GM18870 (cell line): ENCODE data around the gene KAT8.

Experiments
- ATAC-seq: cut with Tn5 transposase; IDR thresholded peaks from one replicate; pipeline ENCODE4 v1.9.1; 2021; ENCODE audit warnings: moderate library complexity; ENCODE audit not compliant: unreplicated experiment

KAT8 gene

DNA sequence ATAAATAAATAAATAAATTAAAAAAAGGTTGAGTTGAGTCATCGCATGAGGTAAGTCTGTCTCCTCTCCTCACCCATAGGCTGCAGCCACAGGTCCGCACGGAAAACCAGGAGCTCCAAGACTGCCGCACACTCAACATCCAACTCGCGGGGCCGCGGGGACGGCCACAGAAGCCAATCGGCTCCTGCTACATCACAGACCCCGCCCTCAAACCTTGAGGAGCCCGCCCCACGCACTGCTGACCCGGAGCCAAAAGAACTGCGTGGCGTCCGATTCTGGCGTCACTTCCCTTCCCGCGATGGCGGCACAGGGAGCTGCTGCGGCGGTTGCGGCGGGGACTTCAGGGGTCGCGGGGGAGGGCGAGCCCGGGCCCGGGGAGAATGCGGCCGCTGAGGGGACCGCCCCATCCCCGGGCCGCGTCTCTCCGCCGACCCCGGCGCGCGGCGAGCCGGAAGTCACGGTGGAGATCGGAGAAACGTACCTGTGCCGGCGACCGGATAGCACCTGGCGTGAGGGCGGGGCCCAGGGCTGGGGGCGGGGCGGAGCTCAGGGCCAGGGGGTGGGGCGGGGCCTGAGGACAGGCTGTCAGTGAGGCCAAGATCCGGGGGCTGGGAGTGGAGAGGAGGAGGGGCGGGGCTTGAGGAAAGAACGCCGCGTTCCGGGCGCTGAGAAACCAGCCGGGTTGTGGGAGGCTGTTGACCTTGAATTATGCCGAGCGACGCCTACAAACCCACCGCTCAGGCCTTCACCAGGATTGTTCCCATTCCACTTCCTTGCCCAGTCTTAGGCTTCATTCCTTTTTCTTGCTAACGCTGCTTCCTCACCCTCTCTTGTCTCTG is at the start of gene KAT8:
Gene KAT8, plus strand, starts transcription at position 281 of the 839 bp plus-strand sequence. Its CDS starts 18 bp downstream, at position 299.
- ATAC-seq = peak; percentile 84

DNA sequence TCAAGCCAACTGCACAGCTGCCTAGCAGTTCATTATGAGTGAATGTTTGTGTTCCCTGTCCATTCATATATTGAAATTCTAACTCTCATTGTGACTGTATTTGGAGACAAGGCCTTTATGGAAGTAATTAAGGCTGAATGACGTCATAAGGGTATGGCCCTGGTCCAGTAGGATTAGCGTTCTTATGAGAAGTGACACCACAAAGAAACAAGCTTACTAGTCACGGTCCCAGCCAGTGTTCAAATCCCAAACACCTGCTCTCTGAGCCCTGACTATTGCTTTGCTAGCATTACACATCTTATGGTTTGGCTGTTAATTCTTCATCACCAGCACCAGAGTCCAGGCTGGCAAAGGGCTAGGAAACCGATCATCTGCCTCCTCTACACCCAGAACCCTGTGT is 45.6 kb upstream of the KAT8 start:
- no peak for ATAC-seq

DNA sequence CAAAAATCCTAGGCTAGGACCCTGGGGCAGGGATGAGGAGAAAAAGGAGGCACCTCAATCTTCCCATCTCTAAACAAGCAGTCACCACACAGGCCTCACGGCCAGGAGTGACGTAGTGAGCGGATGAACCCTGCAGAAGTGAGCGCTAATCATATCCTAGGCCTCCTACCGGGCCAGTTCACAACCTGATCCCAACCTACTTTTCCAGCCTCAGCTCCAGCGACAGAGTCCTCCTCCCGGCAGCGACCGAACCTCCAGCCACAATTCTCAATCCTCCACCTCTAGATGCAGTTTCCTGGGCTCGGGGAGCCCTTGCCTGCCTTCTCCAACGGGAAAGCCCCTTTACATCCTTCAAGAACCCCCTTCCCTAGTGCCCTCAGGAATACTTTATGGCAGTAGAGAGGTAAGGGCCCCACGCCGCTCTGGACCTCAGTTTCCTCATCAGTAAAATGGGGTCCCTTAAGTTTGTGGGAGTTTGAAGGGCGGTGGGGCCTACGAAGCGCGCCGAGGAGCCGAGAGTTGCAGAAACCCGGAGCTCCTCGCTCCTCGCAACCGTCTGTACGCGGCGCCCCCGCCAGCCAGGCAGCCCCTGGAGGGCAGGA is 44.8 kb upstream of the KAT8 start:
- no peak for ATAC-seq

DNA sequence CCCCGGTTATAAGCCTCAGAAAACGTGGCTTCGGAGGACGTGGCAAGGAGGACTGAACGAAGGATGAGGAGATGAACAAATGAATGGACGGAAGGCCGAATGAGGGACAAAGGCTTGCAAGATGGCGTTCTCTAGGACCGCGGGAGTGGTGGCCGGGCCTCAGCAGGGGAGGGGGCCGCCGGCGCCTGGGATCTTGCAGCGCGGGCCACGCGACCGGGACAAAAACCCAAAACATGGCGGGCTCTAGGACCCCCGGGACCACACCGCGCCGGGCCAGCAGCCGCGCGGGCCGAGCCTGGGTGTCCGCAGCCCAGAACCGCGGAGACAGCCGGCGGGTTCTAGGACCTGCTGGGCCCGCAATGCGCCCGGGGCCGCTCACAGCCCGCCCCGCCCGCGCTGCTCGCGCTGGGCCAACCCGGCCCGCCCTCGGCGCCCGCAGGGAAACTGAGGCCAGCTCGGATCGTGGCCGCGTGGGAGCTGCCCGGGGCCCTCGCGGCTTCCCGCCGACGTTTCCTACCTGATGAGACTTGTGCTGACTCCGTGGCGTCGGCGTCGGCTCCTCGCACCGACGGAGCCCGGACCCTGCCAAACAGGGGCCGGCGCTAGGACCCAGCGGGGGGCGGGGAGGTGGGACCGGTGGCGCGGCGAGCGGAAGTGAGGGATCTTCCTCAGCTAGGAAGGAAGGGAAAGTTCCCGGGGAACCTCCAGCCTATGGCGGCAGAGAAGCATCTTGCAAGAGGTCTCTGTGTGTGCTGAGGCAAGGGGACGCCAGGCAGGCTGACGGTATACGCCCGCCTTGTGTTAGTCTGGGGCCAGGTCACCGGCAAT is 44.1 kb upstream of the KAT8 start:
- ATAC-seq = peak; percentile 48

DNA sequence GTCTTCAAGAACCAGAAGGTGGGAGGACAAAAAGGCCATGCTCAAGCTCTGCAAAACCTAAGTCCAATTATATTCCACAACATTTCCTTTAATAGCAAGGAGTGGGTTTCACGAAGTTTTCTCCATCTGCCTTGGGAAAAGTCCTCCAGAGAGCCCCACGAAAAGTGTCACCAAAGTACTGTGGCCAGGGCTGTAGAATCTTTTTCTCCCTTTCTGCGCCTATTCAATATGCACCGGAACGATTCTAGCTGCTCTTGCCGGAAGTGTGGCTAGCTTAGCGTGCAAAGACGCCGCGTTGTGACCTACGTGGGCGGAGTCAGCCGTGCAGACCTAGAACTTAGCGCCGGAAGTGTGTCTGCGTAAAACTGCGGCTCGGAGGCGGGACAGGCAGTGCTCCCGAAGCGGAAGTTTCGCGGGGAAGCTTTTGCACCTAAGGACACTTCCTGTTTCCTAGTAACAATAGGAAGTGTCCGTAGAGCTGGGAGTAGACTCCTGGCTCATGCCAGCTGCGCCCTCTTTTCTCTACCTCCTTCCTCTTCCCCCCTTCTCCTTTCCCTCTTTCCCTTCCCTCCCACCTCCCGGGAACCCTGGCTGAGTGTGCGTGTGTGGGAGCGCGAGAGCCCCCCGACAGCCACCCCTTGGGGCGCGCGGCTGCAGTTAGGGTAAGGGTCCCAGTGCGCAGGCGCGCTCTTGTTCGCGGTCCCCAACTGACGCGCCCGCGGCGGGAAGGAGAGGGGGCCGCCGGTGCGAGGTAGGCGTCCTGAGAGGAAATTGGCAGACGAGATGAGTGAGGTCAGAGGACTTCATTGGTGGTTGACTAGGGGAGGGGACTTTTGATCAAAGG is 43.3 kb upstream of the KAT8 start, which contains the start of the genes ZNF646 and ZNF668:
Gene ZNF646, plus strand, starts transcription at position 453 of the 844 bp plus-strand sequence. CDS start 1,903 bp downstream, outside the sequence.
Gene ZNF668, minus strand, starts transcription at position 271 of the 844 bp plus-strand sequence. CDS start 9,781 bp downstream, outside the sequence.
- ATAC-seq = peak; percentile 70

DNA sequence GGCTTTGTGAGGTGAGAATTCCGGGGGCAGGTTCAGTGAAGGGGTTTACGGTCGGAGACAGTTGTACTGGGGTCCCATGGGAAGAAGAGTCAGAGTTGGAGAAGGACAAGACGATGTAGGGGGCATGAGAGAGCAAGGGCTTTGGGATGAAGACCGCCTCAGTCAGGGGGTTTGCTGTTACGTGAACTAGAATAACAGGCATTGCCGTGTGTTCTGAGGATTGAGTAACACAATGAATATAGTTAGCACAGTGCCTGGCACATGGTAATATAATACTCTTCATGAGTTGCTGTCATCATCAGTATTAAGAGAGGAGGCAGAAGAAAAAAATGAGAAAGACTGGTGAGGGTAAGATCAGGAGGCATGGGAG is 42.7 kb upstream of the KAT8 start:
- ATAC-seq = no peak

DNA sequence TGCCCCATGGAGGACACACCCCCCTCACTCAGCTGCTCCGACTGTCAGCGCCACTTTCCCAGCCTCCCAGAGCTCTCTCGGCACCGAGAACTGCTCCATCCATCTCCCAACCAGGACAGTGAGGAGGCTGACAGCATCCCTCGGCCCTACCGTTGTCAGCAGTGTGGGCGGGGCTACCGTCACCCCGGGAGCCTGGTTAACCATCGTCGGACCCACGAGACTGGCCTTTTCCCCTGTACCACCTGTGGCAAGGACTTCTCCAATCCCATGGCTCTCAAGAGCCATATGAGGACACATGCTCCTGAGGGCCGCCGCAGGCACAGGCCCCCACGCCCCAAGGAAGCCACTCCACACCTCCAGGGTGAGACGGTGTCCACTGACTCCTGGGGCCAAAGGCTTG is 41.1 kb upstream of the KAT8 start:
- ATAC-seq = no peak

DNA sequence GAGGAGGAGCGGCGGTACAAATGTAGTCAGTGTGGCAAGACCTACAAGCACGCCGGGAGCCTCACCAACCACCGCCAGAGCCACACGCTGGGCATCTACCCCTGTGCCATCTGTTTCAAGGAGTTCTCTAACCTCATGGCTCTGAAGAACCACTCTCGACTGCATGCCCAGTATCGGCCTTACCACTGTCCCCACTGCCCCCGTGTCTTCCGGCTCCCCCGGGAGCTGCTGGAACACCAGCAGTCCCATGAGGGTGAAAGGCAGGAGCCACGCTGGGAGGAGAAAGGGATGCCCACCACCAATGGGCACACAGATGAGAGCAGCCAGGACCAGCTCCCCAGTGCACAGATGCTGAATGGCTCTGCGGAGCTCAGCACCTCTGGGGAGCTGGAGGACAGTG is 40.4 kb upstream of the KAT8 start:
- ATAC-seq = no peak

DNA sequence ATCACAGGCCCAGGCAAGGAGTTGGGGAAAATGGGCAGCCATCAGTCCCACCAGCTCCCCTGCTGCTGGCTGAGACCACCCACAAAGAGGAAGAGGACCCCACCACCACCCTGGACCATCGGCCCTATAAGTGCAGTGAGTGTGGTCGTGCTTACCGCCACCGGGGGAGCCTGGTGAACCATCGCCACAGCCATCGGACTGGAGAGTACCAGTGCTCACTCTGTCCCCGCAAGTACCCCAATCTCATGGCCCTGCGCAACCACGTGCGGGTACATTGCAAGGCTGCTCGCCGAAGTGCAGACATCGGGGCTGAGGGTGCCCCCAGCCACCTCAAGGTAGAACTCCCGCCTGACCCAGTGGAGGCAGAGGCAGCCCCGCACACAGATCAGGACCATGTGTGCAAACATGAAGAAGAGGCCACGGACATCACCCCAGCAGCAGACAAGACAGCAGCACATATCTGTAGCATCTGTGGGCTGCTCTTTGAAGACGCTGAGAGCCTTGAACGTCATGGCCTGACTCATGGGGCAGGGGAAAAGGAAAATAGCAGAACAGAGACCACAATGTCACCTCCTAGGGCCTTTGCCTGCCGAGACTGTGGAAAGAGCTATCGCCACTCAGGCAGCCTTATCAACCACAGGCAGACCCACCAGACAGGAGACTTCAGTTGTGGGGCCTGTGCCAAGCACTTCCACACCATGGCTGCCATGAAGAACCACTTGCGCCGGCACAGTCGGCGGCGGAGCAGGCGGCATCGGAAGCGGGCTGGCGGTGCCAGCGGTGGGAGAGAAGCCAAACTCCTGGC is 39.7 kb upstream of the KAT8 start:
- no peak for ATAC-seq

DNA sequence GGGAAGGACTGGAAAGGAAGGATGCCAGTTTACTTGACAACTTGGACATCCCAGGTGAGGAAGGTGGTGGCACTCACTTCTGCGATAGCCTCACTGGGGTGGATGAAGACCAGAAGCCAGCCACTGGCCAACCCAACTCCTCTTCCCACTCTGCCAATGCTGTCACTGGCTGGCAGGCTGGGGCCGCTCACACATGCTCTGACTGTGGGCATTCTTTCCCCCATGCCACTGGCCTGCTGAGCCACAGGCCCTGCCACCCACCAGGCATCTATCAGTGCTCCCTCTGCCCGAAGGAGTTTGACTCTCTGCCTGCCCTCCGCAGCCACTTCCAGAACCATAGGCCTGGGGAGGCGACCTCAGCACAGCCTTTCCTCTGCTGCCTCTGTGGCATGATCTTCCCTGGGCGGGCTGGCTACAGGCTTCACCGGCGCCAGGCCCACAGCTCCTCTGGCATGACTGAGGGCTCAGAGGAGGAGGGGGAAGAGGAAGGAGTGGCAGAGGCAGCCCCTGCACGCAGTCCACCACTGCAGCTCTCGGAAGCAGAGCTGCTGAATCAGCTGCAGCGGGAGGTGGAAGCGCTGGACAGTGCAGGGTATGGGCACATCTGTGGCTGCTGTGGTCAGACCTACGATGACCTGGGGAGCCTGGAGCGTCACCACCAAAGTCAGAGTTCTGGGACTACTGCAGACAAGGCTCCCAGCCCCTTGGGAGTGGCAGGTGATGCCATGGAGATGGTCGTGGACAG is 38.7 kb upstream of the KAT8 start:
- no peak for ATAC-seq

DNA sequence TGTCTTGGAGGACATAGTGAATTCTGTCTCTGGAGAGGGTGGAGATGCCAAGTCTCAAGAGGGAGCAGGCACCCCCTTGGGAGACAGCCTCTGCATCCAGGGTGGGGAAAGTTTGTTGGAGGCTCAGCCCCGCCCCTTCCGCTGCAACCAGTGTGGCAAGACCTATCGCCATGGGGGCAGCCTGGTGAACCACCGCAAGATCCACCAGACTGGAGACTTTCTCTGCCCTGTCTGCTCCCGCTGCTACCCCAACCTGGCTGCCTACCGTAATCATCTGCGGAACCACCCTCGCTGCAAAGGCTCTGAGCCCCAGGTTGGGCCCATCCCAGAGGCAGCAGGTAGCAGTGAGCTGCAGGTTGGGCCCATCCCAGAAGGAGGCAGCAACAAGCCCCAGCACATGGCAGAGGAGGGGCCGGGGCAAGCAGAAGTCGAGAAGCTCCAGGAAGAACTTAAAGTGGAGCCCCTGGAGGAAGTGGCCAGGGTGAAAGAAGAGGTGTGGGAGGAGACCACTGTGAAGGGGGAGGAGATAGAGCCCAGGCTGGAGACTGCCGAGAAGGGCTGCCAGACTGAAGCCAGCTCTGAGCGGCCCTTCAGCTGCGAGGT is 38.0 kb upstream of the KAT8 start:
- ATAC-seq = no peak

DNA sequence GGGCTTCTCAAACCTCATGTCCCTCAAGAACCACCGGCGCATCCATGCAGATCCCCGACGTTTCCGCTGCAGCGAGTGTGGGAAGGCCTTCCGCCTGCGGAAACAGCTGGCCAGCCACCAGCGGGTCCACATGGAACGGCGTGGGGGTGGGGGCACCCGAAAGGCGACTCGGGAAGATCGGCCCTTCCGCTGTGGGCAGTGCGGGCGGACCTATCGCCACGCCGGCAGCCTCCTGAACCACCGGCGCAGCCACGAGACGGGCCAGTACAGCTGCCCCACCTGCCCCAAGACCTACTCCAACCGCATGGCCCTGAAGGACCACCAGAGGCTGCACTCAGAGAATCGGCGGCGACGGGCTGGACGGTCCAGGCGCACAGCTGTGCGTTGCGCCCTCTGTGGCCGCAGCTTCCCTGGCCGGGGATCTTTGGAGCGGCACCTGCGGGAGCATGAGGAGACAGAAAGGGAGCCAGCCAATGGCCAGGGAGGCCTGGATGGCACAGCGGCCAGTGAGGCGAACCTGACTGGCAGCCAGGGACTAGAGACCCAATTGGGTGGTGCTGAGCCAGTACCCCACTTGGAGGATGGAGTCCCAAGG is 37.3 kb upstream of the KAT8 start:
- no peak for ATAC-seq

DNA sequence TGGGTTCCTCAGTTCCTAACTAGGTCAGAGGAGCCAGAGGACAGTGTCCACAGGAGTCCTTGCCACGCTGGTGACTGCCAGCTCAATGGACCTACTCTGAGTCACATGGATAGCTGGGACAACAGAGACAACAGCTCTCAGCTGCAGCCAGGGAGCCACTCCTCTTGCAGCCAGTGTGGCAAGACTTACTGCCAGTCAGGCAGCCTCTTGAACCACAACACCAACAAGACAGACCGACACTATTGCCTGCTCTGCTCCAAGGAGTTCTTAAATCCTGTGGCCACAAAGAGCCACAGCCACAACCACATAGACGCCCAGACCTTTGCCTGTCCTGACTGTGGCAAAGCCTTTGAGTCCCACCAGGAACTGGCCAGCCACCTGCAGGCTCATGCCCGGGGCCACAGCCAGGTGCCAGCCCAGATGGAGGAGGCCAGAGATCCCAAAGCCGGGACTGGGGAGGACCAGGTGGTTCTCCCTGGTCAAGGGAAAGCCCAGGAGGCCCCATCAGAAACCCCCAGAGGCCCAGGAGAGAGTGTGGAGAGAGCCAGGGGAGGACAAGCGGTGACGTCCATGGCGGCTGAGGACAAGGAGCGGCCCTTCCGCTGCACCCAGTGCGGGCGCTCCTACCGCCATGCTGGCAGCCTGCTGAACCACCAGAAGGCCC is 36.6 kb upstream of the KAT8 start:
- no peak for ATAC-seq

DNA sequence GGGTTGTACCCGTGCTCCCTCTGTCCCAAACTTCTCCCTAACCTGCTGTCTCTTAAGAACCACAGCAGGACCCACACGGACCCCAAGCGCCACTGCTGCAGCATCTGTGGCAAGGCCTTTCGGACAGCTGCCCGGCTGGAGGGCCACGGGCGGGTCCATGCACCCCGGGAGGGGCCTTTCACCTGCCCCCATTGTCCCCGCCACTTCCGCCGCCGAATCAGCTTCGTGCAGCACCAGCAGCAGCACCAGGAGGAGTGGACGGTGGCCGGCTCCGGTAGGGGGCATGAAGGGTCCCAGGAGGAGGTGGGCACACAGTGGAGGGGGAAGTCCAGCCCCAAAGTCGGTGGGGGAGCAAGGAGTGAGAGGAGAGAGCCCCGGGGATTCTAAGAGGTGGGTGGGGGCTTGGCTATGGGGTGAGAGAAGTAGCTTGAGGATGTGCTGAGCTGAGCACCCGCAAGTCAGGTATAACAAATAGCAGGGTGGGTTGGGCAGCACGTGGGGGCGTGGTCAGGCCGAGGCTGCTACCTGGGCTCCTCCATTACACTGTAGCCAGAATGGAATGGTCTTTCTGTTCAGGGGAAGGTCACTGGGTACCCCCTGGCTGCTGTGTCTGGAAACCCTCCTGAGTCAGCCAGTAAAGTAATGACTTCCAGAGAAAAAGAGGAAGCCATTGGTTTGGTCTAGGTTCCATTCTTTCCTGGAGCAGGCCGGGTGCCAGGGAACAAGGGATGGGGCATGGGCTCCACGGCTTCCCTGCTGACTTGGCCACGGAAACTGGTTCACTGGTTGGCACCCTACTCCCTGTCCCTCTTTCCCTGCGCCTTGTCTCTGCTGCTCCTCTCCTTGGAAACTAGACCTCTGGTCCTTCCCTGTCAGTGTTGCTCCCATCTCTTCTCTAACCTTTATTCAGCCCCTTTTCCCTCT is 35.8 kb upstream of the KAT8 start:
- no peak for ATAC-seq

DNA sequence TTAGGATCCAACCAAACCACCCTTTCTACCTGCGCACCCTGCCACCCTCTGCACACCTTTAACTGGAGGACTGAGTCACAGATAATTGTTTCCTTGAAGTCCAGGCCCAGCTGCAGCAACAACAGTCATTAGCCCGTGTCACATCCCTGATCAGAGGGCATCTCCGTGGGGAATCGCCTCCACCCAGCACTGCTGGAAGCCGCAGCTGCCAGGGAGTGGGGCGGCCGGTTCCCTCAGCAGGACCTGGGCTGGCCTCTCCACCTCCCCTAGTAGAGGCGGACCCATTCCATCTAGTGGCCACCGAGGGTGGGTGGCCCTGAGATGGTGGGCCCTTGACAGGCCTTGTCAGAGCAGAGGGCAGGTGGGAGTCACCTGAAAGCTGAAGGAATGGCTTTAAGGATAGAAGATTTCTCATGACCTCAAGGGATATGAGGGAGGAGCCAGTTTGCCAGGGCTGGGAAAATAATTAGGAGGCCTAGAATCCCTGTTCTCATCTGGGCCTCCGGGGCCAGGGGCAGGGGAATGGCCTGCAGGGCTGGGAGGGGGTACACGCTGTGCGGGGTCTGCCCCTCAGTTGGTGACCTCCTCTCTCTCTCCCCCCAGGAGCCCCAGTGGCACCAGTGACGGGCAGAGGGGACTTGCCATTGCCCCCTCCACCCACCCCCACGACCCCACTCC is 35.0 kb upstream of the KAT8 start:
- ATAC-seq = no peak

DNA sequence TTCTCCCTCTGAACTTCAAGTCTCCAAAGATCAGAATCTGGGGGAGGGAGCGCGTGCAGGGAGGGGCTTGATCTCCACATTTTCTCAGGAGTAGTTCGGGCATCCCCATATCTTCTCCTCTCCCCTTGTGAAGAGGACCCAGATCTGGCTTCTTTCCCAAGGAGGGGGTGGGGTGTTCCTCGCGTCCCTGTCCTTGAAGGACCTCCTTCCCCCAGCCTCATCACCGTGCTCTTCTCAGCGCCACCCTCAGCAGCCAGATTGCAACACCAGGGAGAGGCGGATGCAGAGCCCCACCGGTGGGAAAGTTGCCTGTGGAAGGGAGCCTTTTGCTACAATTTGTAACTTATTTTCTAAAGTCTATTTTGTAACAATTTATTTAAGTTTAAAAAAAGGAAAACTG is 34.4 kb upstream of the KAT8 start:
- no peak for ATAC-seq
